Measurements from ENCODE around the gene USP34.
"Not testable (repeated sequence)": the region's sequence is repeated elsewhere in the genome, so short reads cannot be mapped to it uniquely, and the experiment has no call there.

GRCh38 chr2:61454972-61455371 is 15.9 kb downstream of the USP34 start:
- TF ChIP-seq ESRRG (CRISPR knock-in tag; IDR thresholded peaks at IDR 0.05); SNAI2 (CRISPR knock-in tag; IDR thresholded peaks at IDR 0.05); ZNF70 (CRISPR knock-in tag; IDR thresholded peaks at IDR 0.05); ZNF565 (CRISPR knock-in tag; conservative IDR thresholded peaks at IDR 0.05; ENCODE audit: low read depth); CSDC2 (CRISPR knock-in tag; IDR thresholded peaks at IDR 0.05); RARB (CRISPR knock-in tag; IDR thresholded peaks at IDR 0.05); TOX (CRISPR knock-in tag; IDR thresholded peaks at IDR 0.05; ENCODE audit: borderline replicate concordance): not testable (repeated sequence)
